ENCODE measurements around the gene FANCG.

DNA sequence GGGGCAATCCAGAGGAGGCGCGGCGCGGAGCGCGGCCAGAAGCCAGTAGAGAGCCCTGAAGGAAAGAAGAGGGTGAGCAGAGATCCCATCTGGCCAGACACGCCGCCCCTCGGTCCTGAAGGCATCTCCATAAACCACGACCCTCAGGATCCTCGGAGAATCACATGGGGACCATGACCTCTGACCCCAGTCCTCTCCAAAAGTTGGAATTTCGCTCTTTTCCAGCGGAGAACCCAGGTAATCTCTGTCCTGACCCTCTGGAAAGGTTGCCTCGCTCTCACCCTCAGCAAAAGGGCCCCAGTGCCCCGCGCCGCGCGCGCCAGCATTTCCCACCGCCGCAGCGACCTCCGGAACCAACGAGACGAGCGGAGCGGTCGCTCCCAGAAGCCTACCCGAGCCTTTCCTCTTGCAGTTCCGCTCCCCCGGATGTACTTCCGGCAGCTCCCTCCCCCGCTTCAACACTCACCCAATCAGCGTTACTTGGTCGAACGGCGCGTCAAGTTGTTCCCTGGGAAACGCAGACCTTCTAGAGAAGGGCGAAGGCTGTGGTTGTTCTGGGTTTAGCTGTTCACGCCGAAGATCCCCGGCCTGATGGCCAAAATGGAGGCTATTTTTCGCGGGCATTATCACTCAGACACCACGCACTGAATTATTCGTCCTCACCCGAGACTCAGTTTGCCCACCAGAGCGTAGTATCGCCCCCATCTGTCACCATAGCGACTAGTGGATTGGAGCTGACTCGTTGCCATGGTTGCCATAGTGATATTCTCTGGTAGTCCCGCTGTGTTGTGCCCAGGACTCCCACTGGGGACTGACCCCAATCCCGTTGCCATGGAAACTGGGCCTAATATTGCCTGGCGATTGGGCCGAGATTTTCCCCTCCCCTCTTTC is 23.3 kb upstream of the FANCG start, which contains the start of gene STOML2:
- TF ChIP-seq POLR2A (IDR thresholded peaks at IDR 0.05) (peak; percentile 35 to 48), EP300 (IDR thresholded peaks at IDR 0.05) (no peak)
- TF ChIP-seq, protein P1, sequence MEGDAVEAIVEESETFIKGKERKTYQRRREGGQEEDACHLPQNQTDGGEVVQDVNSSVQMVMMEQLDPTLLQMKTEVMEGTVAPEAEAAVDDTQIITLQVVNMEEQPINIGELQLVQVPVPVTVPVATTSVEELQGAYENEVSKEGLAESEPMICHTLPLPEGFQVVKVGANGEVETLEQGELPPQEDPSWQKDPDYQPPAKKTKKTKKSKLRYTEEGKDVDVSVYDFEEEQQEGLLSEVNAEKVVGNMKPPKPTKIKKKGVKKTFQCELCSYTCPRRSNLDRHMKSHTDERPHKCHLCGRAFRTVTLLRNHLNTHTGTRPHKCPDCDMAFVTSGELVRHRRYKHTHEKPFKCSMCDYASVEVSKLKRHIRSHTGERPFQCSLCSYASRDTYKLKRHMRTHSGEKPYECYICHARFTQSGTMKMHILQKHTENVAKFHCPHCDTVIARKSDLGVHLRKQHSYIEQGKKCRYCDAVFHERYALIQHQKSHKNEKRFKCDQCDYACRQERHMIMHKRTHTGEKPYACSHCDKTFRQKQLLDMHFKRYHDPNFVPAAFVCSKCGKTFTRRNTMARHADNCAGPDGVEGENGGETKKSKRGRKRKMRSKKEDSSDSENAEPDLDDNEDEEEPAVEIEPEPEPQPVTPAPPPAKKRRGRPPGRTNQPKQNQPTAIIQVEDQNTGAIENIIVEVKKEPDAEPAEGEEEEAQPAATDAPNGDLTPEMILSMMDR (IDR thresholded peaks at IDR 0.05): no peak
